Measurements from ENCODE around the gene MAN2B1.
"Not testable (repeated sequence)": the region's sequence is repeated elsewhere in the genome, so short reads cannot be mapped to it uniquely, and the experiment has no call there.

Gene MAN2B1

DNA sequence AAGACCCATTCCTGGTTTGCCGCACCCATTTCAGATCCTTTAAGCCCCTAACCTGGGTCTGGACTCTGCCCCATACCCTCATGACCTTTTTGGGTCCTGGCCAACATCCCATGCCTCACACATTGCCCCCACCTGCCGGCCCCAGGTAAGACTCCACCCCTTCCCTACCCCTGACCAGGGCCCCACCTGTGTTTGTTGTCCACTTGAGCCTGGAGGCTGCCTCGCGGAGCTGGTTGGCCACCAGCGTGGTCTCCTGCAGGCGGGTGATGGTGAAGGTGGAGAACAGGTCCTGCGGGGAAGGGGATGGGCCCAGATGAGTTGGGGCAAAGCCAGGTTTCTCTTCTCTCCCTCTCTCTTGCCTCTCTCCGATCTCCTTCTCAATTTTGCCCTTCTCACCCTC lies 19.5 kb downstream of the MAN2B1 start:
- TF ChIP-seq, protein P1, sequence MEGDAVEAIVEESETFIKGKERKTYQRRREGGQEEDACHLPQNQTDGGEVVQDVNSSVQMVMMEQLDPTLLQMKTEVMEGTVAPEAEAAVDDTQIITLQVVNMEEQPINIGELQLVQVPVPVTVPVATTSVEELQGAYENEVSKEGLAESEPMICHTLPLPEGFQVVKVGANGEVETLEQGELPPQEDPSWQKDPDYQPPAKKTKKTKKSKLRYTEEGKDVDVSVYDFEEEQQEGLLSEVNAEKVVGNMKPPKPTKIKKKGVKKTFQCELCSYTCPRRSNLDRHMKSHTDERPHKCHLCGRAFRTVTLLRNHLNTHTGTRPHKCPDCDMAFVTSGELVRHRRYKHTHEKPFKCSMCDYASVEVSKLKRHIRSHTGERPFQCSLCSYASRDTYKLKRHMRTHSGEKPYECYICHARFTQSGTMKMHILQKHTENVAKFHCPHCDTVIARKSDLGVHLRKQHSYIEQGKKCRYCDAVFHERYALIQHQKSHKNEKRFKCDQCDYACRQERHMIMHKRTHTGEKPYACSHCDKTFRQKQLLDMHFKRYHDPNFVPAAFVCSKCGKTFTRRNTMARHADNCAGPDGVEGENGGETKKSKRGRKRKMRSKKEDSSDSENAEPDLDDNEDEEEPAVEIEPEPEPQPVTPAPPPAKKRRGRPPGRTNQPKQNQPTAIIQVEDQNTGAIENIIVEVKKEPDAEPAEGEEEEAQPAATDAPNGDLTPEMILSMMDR (conservative IDR thresholded peaks at IDR 0.05; ENCODE audit: low read depth, low read length): no peak
- no peak overlapping the region for H3K4me3 ChIP-seq (ENCODE audit: low read length)
- no peak for DNase-seq (ENCODE audit: low read depth)

DNA sequence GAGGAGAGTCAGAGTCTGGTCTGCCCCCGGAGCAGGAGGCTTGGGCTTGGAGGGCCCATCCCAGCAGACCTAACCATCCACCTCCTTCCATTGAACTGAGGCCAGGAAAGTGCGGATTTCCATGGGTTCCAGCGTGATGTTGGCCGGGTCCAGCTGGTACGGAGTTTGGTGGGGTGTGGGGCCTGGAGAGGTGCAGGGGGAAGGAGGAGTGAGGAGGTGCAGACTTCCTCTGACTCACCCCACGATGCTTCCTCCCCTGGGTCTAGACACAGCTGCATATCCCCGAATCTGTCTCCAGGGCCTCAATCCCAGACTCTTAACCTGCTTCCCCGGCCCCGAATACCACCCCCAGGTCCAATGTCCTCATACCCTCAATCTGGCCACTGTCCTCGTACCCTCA lies 20.0 kb downstream of the MAN2B1 start:
- no peak for DNase-seq (ENCODE audit: low read depth)
- TF ChIP-seq, protein P1 (conservative IDR thresholded peaks at IDR 0.05; ENCODE audit: low read depth, low read length): no peak
- no peak overlapping the region for H3K4me3 ChIP-seq (ENCODE audit: low read length)

DNA sequence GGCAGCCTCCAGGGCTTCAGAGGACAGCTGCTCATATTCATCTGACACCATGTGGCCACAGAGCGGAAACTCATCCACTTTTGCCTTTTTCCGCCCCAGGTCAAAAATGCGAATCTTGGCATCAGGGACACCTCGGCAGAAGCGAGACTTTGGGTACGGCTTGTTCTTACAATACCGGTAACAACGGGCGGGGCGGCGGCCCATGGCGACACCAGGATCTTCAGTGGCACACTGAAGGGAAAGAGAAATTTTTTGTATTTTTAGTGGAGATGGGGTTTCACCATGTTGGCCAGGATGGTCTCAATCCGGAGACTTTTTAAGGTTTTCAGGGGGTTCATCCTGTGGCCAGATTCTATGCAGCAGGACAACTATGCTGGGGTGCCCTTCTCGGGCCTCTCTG lies 22.8 kb downstream of the MAN2B1 start:
- not testable (repeated sequence) for DNase-seq (ENCODE audit: low read depth)

DNA sequence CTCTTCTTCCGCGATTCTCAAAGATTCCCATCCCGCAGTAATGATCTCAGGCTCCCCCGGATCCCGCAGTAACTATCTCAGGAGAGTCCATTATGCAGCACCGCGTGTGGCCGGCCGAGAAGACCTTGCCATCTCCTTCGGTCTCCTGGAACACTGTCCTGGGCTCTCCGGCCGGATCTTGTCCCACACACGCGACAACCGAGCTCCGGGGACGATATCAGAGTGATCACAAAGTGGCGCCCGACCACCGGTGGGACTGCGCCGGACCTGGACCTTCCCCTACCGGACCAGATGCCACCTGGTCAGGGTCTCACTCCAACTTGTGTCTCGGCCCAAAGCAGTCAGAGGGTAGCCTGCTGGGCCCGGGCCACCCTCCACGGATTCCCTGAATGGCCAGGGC lies 24.0 kb downstream of the MAN2B1 start:
- no peak for DNase-seq (ENCODE audit: low read depth)
- no peak overlapping the region for H3K4me3 ChIP-seq (ENCODE audit: low read length)
- TF ChIP-seq, protein P1 (conservative IDR thresholded peaks at IDR 0.05; ENCODE audit: low read depth, low read length): no peak

More for the DNA sequence above, 22.8 kb downstream of the MAN2B1 start:
- H3K4me3 ChIP-seq (ENCODE audit: low read length): not testable (repeated sequence)

DNA sequence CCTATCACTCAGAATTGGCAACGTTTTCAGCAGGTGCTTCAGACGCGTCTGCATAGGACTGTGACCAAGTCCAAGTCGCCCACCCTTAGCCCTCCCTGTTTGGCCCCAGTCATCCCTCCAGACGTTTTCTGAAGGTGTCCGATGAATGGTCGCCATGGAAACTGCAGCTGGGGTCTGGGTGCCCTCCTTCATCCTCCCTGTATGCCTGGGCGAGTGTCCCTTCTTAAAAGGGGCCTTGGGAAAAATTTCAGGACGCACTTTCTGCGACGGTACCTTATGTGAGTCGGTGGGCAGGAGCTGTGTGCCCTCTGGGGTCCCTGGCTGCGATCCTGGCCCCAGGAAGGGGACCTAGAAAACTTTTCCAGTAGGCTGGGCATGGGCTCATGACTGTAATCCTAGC lies 25.1 kb downstream of the MAN2B1 start:
- no peak overlapping the region for H3K4me3 ChIP-seq (ENCODE audit: low read length)
- DNase-seq (ENCODE audit: low read depth): no peak
- TF ChIP-seq, protein P1 (conservative IDR thresholded peaks at IDR 0.05; ENCODE audit: low read depth, low read length): no peak

DNA sequence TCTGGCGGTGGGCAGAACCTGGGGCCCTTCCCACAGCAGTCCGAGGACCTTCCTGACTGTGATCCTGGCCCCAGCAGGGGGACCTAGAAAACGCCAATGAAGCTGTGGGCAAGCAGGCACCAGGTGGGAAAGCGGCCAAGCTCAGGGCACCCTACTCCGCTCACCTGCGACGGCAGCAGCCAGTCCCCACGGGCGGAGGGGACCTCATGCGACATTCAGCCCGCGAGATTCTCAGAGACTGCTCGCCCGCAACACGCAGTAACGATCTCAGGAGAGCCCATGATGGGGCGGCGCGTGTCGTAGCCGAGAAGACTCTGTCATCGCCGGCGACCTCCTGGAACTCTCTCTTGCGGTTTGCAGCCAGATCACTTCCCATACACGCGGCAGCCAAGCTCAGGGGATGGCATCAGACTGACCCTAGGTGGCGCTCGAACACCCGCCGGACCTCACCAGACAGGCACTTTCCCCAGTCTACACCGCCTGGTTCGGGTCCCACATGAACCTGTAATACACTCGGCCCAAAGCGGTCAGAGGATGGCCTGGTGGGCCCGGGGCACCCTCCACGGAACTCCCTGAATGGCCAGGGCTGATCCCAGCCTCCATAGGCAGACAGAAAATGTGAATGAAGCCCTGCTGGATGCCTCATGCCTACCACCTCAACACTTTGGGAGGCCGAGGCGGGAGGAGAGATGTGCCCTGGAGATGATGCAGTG lies 26.5 kb downstream of the MAN2B1 start:
- no peak overlapping the region for H3K4me3 ChIP-seq (ENCODE audit: low read length)
- DNase-seq (ENCODE audit: low read depth): peak; percentile 26
- TF ChIP-seq, protein P1 (conservative IDR thresholded peaks at IDR 0.05; ENCODE audit: low read depth, low read length): peak; percentile 76

DNA sequence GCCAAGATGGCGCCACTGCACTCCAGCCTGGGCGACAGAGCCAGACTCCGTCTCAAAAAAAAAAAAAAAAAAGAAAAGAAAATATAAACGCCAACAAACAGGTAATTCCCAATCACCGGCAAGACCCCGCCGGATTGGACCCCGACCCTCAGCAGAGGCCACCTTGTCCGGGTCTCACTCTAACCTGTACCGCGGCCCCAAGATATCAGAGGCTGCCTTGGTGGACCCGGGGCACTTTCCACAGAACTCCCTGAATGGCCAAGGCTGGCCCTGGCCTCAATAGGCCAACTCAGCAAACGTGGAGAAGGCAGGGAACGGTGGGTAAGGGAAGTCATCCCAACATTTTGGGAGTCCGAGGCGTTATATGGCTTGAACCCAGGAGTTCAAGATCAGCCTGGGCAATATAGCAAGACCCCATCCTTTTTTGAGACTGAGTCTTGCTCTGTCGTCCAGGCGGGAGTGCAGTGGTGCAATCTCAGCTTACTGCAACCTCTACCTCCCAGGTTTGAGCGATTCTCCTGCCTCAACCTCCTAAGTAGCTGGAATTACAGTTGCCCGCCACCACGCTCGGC lies 27.8 kb downstream of the MAN2B1 start:
- no peak overlapping the region for H3K4me3 ChIP-seq (ENCODE audit: low read length)
- TF ChIP-seq, protein P1 (conservative IDR thresholded peaks at IDR 0.05; ENCODE audit: low read depth, low read length): no peak
- DNase-seq (ENCODE audit: low read depth): no peak

Data from retinal pigment epithelial cell (primary cell).